ENCODE results near the gene STARD13.

Gene STARD13

DNA sequence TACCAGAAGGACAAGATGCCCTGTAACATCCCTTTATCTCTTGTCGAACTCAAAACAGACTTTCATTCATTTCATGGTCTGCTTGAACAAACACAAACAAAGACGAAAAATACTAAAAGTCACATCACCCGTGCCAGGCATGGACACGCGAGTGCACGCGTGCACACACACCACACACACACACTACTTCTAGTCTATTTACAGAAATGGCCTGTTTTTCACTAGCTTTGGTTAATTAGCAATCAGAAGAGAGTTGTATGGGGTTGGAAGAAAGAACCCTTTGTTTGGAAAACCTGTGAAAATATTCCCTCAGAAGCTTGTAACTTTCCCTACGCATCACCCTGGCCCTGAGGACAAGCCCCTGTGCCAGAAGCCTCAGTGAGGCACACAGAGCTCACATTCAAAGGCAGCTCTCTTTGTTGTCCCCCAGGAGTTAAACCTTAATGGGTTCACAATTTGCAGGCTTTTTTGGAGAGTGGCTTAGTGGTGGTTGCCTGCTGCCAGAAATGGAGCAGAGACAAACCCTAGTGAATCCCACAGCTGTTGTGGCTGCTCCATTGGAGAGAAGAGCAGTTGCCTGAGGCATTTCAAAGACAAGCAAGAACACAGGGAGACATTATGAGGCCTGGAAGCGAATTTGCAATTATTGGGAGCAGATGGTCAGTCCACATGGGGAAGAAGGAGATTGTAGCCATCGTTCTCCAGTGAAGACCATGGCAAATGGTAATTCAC is 55.9 kb downstream of the STARD13 start:
- no peak for DNase-seq (ENCODE audit: low read depth in 2 of 2, low spot score in 1 of 2)

DNA sequence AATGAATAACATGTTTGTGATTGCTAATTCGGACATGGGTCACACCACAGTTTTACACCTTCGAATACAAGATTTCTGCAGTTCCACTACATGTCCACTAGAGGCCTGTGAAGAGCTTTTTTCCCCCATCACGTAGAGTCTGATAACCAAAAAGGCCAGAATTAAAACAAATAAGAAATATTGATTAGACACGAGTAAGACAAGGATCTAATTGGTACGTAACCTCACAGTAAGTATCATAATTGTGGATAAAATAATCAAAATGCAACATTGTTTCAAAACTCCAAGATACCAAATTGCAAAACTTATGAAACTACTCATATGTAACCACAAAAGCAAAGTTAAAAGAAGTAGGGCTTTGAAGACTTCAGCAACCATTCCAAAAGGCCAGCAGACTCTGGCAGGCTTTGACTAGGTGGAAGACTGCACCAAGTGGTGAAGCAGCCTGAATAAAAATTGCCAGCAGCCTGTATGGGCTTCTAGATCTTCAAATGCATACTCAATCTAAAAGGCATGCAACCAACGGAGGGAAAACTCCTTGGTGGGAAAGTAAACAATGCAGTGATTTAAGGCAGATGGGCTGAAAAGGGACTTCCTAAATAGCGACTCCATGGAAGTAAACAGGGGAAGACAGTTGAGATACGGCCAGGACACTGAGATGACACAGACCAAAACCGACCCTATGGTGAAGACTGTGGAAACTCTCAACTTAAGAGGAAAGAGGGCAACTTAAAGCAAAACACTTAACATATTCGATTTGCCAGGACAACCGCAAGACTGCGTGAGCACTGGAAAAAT is 56.7 kb downstream of the STARD13 start:
- DNase-seq (ENCODE audit: low read depth in 2 of 2, low spot score in 1 of 2): no peak

DNA sequence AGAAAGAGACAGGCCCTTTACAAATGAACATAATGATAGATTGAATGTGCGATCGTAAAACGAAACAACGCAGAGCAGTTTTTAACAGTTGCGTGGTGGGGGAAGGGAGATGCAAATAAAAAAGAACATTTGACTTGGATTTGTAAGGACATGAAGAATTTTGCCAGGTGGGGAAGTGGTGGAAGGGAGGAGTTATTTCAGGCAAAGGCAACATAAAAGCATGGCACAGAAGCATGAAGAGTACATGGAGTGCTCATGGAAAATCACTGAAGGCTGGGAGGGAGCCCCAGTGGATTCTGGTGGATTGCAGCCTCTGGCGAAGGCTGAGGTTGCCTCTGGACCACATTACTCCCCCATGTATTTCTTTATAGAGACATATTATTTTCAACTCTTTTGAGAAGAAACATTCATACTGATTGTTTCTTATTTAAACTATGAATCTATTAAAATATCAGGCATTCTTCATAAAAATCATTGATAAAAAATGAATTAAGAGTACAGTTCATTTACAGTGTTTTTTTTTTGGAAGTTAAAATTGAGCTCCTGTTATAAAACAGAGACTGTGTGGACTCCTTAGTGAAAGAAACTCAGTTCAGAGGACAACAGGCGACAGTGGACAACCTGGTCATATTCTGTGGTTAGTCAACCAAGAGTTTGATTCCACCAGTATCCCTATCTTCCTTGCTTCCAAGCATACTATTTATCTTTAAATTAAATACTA is 57.5 kb downstream of the STARD13 start:
- DNase-seq (ENCODE audit: low read depth in 2 of 2, low spot score in 1 of 2): no peak

GRCh38 chr13:33224686-33225085 is 60.9 kb downstream of the STARD13 start:
- no peak for DNase-seq (ENCODE audit: low read depth in 2 of 2, low spot score in 1 of 2)

DNA sequence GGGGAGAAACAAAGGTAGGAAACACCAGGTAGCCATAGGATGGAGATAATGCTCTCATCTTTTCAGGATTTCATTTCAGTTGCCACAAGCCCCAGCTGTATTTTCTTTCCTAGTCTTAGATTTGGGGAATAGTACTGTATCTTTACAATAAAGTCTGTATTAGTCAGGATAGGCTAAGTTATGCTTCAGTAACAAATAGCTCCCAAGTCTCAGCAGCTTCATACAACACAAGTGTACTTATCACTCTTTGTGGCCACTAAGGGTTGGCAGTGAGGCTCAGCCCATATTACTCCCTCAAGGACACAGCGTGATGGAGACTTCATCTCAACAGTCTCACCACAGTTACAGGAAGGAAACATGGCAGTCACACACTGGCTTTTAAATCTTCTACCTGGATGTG is 61.4 kb downstream of the STARD13 start:
- DNase-seq (ENCODE audit: low read depth in 2 of 2, low spot score in 1 of 2): no peak

GRCh38 chr13:33219926-33220325 is 65.6 kb downstream of the STARD13 start:
- DNase-seq (ENCODE audit: low read depth in 2 of 2, low spot score in 1 of 2): no peak

DNA sequence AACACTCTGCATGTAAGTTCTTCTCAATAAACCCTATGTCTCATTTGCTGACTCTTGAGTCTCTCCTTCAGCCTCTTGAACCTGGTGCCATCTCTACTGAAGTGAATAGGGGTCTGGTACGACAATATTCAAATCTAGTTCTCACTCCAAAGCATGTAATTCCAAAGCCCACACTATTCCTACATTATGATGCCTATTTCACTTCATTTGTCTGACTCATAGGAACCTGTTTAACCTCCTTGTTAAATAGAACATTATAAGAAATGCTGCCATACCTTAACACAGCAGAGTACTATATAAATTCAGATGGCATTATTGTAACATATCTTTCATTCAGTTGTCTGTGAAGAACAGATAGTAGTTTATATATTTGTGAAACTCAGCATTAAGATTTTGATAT is 67.1 kb downstream of the STARD13 start:
- no peak for DNase-seq (ENCODE audit: low read depth in 2 of 2, low spot score in 1 of 2)

- DNase-seq (ENCODE audit: low read depth in 2 of 2, low spot score in 1 of 2): no peak
Observed at GRCh38 chr13:33218020-33218419, 67.5 kb downstream of the STARD13 start.

DNA sequence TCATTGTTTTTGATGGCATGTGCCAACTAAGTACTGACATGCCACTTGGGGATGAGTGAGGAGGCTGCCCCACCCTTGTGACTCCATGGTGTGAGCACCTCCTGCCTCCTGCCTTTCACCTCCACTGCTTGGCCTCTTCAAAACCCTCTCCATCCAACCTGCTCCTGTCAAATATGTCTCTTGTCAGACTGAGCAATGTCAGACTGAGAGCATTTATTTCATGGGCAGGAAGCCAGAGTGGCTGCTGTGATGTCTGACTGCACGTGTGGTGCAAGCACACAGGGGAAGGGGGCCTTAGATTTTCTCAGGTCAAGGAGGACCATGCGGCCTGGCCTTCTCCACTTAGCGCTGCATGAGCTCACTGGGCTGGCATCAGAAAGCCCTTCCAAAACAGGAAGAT is 68.3 kb downstream of the STARD13 start:
- DNase-seq (ENCODE audit: low read depth in 2 of 2, low spot score in 1 of 2): no peak

GRCh38 chr13:33213797-33214196 is 71.8 kb downstream of the STARD13 start:
- no peak for DNase-seq (ENCODE audit: low read depth in 2 of 2, low spot score in 1 of 2)

DNA sequence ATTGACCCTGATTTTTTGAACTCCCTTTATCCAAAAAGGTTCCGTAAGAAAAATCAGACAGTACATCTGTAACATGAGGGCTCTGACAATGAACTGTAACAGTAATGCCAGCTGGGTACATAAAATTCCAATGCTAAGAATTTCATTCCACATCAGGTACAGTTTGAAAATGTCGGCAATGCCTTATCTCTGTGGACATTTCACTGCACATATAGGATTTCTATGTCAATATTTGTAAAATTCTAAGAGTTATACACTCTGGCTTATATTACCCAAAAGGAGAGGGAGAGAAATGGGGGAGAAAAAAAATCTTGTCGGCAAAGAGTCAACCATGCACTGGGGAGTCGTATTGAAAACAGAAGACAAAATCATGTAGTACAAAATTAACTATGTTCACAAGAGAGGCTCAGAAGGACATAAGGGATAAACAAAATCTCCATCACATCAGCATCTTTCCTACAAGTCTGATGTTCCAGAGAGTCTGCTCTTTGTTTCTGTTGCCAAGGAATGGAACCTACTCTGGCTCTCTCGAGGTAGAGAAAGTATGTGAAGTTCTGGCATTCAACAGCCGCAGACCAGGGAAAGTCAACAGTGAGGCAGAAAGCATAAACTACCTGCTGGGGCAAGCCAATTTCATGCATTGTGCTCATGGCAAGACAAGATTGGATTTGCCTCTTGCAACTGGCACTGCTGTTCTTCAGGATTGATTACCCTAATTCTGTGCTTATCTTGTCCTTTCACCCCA is 72.4 kb downstream of the STARD13 start:
- DNase-seq (ENCODE audit: low read depth in 2 of 2, low spot score in 1 of 2): no peak

- DNase-seq (ENCODE audit: low read depth in 2 of 2, low spot score in 1 of 2): no peak
Observed at GRCh38 chr13:33212396-33212795, 73.2 kb downstream of the STARD13 start.

DNA sequence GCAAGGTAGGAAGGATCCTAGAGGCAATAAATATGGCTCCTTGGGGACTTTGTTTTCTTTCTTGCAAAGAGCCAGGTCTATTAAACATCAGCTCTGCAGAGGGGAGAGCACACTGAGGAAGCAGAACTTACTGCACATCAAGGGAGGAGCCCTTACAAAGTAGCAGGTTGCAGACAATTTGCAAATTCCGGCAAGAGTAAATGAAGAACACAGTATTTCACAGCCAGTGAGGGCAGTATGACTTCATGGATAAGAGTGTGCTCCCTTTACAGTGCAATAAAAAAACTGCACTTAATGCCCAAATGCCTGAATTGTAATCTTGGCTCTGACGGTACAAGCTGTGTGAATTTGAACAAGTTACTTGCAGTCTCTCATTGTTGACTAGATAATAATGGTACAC is 75.5 kb downstream of the STARD13 start:
- no peak for DNase-seq (ENCODE audit: low read depth in 2 of 2, low spot score in 1 of 2)

DNA sequence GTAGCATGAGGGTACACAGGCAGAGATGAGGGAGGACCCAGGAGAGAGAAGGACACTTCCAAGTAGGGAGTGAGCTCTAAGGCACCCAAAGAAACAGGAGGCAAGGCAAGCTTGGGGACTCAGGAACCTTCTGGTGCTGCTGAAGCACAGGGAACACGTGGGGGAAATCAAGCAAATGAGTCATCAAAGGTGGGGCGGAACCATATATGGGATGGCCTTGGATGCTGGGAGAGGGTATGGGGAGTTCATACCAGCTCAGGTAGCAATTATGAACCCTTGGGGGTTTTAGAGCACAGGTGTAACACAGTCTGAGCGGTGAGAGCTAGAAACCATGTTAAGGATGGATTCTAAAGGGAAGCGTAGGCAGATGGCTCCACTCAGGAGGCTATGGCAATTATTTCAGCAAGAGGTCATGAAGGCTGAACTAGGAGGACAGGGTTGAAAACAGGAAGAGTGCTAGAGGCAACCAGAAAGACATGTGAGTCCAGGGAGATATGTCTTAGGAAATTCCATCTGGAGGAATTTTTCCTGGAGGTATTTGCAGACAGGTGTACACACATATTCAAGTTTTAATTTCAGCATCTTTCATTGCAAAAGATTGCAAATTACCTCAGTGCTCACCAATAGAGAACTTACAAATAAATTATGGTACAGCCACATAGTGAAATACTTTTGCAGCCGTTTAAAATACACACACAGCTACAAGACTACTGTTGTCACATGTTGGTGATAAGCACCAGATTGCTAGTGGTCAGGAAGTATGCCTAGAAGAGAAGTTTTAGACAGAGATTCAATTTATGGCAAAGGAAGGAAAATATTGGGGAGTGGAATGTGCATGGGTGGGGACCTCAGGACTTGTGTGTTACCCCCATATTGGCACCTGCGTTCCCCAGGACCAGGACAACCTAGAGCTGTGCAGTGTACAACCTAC is 77.0 kb downstream of the STARD13 start:
- DNase-seq (ENCODE audit: low read depth in 2 of 2, low spot score in 1 of 2): no peak

DNA sequence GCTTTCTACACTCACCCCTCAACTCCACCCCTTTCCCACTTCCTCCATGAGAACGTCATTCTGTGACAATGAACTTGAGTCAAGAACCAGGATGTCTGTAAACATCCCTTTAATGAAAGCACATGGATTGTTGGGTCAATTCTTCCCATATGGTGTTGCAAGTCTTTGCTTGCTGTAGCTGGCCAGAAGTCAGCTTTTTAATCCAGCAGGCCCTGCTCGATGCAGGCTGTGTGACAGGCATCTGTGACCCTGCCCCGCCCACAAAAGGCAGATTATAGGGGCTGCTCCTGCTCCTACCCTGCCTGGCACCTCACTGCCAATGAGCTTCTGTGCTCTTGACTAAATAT is 78.0 kb downstream of the STARD13 start:
- DNase-seq (ENCODE audit: low read depth in 2 of 2, low spot score in 1 of 2): no peak

DNA sequence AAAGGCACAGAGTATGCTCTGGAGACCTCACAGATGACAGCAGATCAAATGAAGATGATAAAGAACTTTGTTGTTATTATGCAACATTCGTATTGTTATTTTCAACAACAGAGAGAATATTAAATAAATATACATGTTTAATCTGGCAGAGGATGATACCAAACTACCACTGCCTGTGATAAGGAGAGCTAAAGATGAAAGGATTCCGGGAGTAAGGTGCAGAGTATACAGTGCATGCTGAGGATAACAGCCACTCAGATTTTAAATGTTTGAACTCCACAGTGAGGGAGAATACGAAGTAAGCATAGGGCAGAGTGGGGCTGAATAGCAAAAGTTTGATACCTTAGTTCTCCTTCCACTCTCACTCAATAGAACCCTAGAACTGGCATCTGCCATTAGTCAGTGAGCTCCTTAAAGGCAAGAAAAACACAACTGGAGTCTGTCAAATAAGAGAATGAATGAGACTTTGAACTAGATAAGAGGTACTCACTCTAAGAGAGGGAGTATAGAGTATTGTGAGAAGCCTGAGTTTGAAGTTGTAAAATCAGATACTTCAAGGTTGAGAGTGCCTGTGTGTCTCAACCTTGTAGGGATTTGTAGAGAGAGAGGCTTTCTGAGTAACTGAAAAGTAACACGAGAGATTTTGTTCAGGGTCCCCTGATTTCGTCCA is 78.5 kb downstream of the STARD13 start:
- DNase-seq (ENCODE audit: low read depth in 2 of 2, low spot score in 1 of 2): no peak

GRCh38 chr13:33206425-33206824 is 79.1 kb downstream of the STARD13 start:
- DNase-seq (ENCODE audit: low read depth in 2 of 2, low spot score in 1 of 2): no peak

GRCh38 chr13:33205804-33206221 is 79.7 kb downstream of the STARD13 start:
- no peak for DNase-seq (ENCODE audit: low read depth in 2 of 2, low spot score in 1 of 2)

GRCh38 chr13:33205224-33205623 is 80.3 kb downstream of the STARD13 start:
- DNase-seq (ENCODE audit: low read depth in 2 of 2, low spot score in 1 of 2): no peak

Measured in stimulated activated CD8-positive, alpha-beta memory T cell treated with anti-CD3 and anti-CD28 coated beads, Interleukin-4, amount 100 ng/mL, for 4 hours (primary cell).